Measurements from ENCODE around the gene DNAJC30. TPM values are rescaled to one million over a fixed set of nuclear protein-coding genes. Genes with fewer than 3 reads are reported as not detected.

DNAJC30 gene
- total RNA-seq, 4 donors from 2014 or later = 2.6 to 7.3 (median 3.4) TPM

DNA sequence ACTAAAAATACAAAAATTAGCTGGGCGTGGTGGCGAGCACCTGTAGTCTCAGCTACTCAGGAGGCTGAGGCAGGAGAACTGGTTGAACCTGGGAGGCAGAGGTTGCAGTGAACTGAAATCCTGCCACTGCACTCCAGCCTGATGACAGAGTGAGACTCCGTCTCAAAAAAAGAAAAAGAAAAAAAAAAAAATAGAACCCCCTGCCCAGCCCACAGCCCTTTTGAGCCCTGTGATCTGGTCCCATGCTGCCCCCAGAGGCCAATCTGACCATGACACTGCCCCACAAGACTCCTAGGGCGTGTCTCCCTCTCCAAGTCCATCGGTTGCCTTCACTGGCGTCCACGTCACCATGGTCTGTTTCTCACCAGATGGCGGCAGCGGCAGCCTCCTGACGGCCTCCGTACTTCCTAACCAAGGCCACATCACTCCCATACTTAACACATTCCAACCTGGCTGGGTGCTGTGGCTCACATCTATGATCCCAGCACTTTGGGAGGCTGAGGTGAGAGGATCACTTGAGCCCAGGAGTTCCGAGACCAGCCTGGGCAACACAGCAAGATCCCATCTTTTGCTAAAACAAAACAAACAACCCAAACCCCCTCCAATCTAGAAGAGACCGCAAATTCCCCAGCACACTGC is 18.2 kb upstream of the DNAJC30 start:
- TF ChIP-seq, protein P1, sequence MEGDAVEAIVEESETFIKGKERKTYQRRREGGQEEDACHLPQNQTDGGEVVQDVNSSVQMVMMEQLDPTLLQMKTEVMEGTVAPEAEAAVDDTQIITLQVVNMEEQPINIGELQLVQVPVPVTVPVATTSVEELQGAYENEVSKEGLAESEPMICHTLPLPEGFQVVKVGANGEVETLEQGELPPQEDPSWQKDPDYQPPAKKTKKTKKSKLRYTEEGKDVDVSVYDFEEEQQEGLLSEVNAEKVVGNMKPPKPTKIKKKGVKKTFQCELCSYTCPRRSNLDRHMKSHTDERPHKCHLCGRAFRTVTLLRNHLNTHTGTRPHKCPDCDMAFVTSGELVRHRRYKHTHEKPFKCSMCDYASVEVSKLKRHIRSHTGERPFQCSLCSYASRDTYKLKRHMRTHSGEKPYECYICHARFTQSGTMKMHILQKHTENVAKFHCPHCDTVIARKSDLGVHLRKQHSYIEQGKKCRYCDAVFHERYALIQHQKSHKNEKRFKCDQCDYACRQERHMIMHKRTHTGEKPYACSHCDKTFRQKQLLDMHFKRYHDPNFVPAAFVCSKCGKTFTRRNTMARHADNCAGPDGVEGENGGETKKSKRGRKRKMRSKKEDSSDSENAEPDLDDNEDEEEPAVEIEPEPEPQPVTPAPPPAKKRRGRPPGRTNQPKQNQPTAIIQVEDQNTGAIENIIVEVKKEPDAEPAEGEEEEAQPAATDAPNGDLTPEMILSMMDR (IDR thresholded peaks at IDR 0.05; ENCODE audit: low read depth) = no peak

DNA sequence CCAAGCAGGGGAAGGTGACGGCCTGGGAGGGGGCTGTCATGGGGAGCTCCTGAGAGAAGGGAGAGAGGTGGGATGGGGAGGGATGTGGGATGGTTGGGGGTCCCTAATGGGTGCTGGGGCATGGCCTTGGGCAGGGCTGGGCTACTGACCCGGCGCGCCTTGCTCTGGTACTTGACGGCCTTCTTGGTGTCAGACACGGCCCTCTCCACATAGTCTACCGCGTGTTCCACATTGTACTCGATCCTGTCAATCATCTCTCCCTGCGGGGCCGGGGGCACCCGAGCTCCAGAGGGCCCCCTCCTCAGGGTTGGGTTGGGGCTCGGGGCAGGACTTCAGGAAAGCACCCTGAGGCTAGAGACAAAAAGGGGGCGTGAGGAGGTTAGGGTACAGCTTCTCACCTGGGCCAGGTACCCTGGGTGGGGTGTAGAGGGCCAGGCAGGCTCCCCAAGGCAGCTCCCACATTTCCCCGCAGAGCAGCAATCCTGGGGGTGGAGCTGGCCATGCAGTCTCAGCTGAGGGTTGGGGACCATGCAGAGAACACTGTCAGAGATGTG is 17.4 kb upstream of the DNAJC30 start:
- TF ChIP-seq, protein P1 (IDR thresholded peaks at IDR 0.05; ENCODE audit: low read depth) = no peak

DNA sequence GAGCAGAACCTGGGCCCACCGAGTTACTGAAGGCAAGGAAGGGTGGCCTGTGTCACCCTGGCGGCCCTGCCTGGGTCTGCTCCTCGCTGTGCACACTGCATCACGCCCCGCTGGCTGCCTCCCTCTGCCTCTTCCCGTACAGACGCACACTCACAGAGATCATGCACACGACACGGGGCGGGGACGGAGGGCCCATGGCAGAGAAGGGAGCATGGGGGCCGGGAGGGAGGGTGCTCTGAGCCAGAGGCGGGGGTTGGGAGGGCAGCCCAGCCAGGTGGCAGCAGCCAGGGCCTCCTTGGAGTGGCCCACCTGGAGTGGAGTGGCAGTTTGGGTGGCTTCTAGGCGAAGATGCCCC is 16.8 kb upstream of the DNAJC30 start:
- TF ChIP-seq, protein P1 (IDR thresholded peaks at IDR 0.05; ENCODE audit: low read depth) = no peak

DNA sequence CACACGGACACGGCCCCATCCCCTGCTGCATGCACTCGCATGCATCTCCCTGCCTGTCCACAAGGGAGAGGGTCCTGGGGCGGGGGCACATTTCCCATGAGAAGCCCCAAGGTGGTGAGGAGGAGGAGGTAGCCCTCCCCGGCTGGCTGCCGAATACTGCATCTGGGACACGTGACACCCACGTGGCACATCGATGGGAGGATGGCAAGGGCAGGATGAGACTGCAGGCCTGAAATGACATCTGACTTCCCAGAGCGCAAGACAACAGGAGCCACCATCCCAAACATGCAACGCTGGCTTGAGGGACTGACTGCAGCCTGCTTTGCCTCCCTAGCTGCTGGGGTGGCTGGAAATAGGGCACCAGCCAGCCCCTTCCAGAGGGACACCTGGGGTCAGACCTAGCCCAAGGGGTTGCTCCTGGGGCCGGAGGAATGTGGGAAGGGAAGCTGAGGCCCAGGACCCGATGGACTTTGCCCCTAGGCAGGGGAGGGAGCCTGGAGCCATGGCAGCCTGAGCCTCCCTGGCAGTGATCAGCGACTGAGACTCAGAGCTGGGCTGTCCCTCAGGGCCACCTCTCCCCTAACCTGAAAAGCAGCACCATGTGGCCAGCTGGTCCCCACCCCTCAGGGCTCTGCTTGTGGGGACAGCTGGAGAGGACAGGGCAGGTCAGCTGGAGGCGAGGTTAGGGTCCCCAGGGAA is 16.3 kb upstream of the DNAJC30 start:
- TF ChIP-seq, protein P1 (IDR thresholded peaks at IDR 0.05; ENCODE audit: low read depth) = no peak

DNA sequence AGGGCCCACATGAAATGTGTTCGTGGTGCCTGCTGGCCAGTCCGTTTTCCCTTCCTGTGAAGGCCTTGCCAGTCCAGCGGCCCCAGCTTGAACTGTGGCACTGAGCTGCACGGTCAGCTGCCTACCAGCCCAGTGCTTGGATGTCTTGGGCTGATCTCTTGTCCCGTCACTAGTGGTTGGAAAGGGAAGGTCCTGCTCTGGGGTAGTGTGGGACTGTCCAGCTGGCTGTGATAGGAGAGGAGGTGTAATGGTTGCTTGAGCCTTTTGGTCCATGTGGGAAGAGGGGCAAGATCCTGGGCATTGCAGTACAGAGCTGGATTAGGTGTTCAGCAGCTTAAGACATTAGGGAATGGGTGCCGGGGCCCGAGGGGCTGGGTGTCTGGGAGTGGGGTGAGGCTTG is 15.2 kb upstream of the DNAJC30 start:
- TF ChIP-seq, protein P1 (IDR thresholded peaks at IDR 0.05; ENCODE audit: low read depth) = no peak

DNA sequence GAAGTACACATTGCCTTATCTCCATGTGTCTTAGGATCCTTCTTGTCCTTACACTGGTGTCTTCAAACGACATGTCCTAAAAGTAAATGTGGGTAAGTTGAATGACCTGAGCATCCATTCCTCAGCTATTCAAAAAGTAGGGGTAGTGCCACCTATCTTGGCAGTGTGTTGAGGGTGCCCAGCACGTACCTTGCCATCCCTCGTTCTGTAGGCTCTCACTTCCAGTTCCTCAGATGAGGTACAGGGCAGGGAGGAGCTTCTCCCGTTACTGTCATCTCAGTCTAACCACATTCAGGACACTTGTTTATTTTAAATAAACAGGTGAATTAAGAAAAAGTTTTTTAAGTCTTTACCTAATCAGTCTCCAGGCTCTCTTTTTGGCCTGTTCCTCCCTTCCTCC is 13.1 kb upstream of the DNAJC30 start:
- TF ChIP-seq, protein P1 (IDR thresholded peaks at IDR 0.05; ENCODE audit: low read depth) = no peak

DNA sequence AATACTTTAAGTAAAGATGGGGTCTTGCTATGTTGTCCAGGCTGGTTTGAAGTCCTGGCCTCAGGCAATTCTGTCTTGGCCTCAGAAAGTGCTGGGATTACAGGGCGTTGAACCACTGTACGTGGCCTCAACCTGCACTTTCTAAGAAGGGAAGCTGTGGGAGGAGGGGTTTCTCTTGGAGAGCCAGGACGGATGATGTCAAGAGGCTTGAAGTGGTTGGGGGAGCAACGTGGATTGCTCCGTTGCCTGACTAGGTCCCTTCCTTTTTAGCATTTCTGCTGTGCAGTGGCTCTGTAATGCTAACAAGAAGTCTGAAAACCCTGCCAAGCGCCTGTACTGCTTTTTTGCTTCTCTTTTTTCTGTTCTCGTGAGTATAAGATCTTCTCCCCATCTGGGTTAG is 7.4 kb upstream of the DNAJC30 start:
- TF ChIP-seq, protein P1 (IDR thresholded peaks at IDR 0.05; ENCODE audit: low read depth) = no peak

All from subcutaneous adipose tissue (tissue), 4 donors.